Measurements from ENCODE around the gene ZSWIM3.

The ZSWIM3 gene

DNA sequence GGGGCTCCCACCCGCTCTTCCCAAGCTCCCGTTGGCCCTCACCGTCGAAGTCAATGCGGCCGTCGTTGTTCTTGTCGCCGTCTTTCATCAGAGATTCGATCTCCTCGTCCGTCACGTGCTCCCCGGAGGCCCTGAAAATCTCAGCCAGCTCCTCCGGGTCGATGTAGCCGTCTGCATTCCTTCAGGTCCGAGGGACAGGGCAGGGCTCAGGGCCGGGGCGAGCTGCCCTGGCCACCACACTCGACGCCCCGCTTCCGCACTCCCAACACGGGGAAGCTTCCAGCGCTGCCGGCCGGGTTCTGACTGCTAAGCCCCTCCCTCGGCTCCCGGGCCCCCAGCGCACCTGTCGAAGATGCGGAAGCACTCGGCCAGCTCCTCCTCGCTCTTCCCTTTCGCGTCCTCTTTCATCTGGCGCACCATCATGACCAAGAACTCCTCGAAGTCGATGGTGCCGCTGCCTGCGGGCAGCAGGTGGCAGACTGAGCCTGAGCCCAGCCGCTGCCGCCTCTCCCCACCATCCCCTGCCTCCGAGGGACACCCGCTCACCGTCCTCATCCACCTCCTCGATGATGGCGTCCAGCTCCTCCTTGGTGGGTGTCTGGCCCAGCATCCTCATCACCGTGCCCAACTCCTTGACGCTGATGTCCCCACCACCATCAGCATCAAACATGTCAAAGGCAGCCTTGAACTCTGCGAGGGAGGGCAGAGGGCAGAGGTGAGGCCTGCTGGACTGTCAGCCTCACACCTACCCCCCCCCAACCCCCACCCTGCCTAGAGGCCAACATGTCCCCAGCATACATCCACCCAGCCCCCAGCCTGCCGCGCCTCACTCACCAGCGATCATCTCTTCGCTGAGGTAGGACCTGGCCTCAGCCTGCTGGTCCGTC, 33.2 kb upstream of the ZSWIM3 start:
- Histone ChIP-seq H2AFZ (ENCODE audit: low read length) (no peak overlapping the region), H3K4me1 (ENCODE audit: low read length) (no peaks in the 10 kb centered on the region), H3K36me3 (replicated peaks; ENCODE audit: insufficient read depth, low read length) (no peaks in the 10 kb centered on the region), H3K4me2 (ENCODE audit: low read depth, low read length) (no peak overlapping the region), H3K9ac (ENCODE audit: low read length) (no peak overlapping the region), H3K9me2 (replicated peaks; ENCODE audit: insufficient read depth, low read length) (no peaks in the 10 kb centered on the region), H3K27me3 (replicated peaks; ENCODE audit: insufficient read depth, low read length) (no peaks in the 10 kb centered on the region), H3K27ac (ENCODE audit: low read length) (no peak overlapping the region), H3K4me3 (ENCODE audit: low read length) (no peak overlapping the region), H4K20me1 (ENCODE audit: insufficient read depth, low read length) (no peaks in the 10 kb centered on the region), H3K9me3 (replicated peaks; ENCODE audit: insufficient read depth, low read length) (no peaks in the 10 kb centered on the region), H3F3A (ENCODE audit: insufficient read depth, low read length) (0 out of 2 replicates have a peak, but pooled peaks cover 2% of the 10 kb centered on the region), H3K79me2 (ENCODE audit: low read length) (no peaks in the 10 kb centered on the region)
- TF ChIP-seq, protein P1, sequence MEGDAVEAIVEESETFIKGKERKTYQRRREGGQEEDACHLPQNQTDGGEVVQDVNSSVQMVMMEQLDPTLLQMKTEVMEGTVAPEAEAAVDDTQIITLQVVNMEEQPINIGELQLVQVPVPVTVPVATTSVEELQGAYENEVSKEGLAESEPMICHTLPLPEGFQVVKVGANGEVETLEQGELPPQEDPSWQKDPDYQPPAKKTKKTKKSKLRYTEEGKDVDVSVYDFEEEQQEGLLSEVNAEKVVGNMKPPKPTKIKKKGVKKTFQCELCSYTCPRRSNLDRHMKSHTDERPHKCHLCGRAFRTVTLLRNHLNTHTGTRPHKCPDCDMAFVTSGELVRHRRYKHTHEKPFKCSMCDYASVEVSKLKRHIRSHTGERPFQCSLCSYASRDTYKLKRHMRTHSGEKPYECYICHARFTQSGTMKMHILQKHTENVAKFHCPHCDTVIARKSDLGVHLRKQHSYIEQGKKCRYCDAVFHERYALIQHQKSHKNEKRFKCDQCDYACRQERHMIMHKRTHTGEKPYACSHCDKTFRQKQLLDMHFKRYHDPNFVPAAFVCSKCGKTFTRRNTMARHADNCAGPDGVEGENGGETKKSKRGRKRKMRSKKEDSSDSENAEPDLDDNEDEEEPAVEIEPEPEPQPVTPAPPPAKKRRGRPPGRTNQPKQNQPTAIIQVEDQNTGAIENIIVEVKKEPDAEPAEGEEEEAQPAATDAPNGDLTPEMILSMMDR (IDR thresholded peaks at IDR 0.05; ENCODE audit: low read length): no peak
- TF ChIP-seq EZH2phosphoT487 (IDR thresholded peaks at IDR 0.05; ENCODE audit: low read length) (no peak), EZH2 (optimal IDR thresholded peaks at IDR 0.05; ENCODE audit: low read depth, low read length) (no peak)
- no peak for DNase-seq

DNA sequence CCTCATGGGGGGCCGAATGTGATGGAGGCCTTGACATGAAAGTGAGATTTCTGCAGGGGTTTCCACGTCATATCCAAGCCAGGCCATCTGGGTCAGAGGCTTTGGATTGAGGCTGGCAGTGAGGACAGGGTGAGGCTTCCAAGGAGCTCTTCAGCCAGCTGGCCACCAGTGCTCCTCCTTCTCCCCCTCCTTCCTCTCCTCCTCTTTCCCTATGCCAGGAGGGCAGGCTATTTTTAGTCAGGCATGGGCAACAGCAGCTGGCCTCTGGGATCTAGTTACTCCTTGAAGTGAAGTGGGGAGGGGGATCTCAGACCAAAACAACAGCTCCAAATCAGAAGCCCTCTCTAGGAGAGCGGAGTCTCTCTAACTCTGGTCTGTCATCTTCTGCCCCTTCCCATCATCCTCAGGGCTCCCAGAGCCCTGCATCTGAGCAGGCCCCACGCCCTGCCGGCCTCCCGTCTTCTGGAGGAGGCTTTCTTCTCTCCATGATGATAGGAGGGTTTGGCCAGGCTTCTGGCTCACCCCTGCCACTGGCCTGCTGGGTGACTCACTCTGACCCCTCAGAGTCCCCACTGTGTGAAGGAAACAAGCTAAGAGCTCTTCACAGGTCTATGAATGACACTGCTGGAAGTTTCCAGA, 30.9 kb upstream of the ZSWIM3 start:
- Histone ChIP-seq H3K4me2 (ENCODE audit: low read depth, low read length) (no peak overlapping the region), H3K9me3 (replicated peaks; ENCODE audit: insufficient read depth, low read length) (no peaks in the 10 kb centered on the region), H3K36me3 (replicated peaks; ENCODE audit: insufficient read depth, low read length) (no peaks in the 10 kb centered on the region), H3K27ac (ENCODE audit: low read length) (no peak overlapping the region), H4K20me1 (ENCODE audit: insufficient read depth, low read length) (no peaks in the 10 kb centered on the region), H3K4me3 (ENCODE audit: low read length) (no peak overlapping the region), H3K79me2 (ENCODE audit: low read length) (no peaks in the 10 kb centered on the region), H3K9me2 (replicated peaks; ENCODE audit: insufficient read depth, low read length) (no peaks in the 10 kb centered on the region), H2AFZ (ENCODE audit: low read length) (no peak overlapping the region), H3K27me3 (replicated peaks; ENCODE audit: insufficient read depth, low read length) (no peaks in the 10 kb centered on the region), H3K9ac (ENCODE audit: low read length) (no peak overlapping the region), H3F3A (ENCODE audit: insufficient read depth, low read length) (no peaks in the 10 kb centered on the region), H3K4me1 (ENCODE audit: low read length) (no peaks in the 10 kb centered on the region)
- DNase-seq: no peak
- TF ChIP-seq, protein P1 (IDR thresholded peaks at IDR 0.05; ENCODE audit: low read length): no peak
- TF ChIP-seq EZH2phosphoT487 (IDR thresholded peaks at IDR 0.05; ENCODE audit: low read length) (no peak), EZH2 (optimal IDR thresholded peaks at IDR 0.05; ENCODE audit: low read depth, low read length) (no peak)

DNA sequence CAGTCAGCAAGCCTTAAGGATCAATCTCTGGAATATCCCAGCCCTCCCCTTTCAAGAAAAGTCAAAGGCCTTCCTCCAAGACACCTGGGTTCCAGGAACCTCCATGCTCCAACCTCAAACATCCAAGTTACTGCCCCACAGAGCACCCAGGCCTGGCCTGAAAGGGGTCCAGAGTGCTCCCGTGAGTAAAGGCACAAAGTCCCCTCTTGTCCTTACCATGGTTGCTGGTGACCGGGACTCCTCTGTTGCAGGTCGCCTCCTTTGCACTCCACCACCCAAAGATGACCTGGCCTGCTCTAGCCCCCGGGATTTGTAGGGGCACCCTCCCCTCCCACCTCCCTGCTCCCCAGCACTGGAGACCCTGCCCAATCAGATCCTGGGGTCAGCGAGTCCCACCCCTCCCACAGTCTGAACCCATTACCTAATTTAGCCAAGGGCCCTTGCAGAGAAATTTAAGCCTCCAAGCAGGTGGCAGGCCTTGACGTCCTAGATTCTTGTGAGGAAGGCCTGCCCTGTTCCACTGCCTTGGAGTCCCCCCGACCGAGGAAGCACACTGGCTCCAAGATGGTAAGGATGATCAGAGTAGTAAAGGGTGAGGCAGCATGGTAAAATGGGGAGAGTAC, 30.3 kb upstream of the ZSWIM3 start, which contains the start of gene TNNC2:
Gene TNNC2, minus strand, starts transcription at position 283 of the 623 bp plus-strand sequence. Its CDS starts 64 bp downstream, at position 219.
- Histone ChIP-seq H2AFZ (ENCODE audit: low read length) (no peak within 1 kb of the TSS), H3K9me3 (replicated peaks; ENCODE audit: insufficient read depth, low read length) (no peaks in the 10 kb centered on the region), H3K4me2 (ENCODE audit: low read depth, low read length) (no peak within 1 kb of the TSS), H3K27ac (ENCODE audit: low read length) (no peak within 1 kb of the TSS), H3K4me1 (ENCODE audit: low read length) (no peaks in the 10 kb centered on the region), H3K4me3 (ENCODE audit: low read length) (no peak within 1 kb of the TSS), H3K9ac (ENCODE audit: low read length) (no peak within 1 kb of the TSS), H3K9me2 (replicated peaks; ENCODE audit: insufficient read depth, low read length) (no peaks in the 10 kb centered on the region), H3K36me3 (replicated peaks; ENCODE audit: insufficient read depth, low read length) (no peaks in the 10 kb centered on the region), H4K20me1 (ENCODE audit: insufficient read depth, low read length) (no peaks in the 10 kb centered on the region), H3K27me3 (replicated peaks; ENCODE audit: insufficient read depth, low read length) (no peaks in the 10 kb centered on the region), H3F3A (ENCODE audit: insufficient read depth, low read length) (no peaks in the 10 kb centered on the region), H3K79me2 (ENCODE audit: low read length) (no peaks in the 10 kb centered on the region)
- TF ChIP-seq EZH2 (optimal IDR thresholded peaks at IDR 0.05; ENCODE audit: low read depth, low read length) (no peak), EZH2phosphoT487 (IDR thresholded peaks at IDR 0.05; ENCODE audit: low read length) (no peak)
- TF ChIP-seq, protein P1 (IDR thresholded peaks at IDR 0.05; ENCODE audit: low read length): no peak
- no peak for DNase-seq
